H7 (cell line): ENCODE measurements around the gene SHANK2. TPM values are rescaled to one million over a fixed set of nuclear protein-coding genes. Genes with fewer than 3 reads are reported as not detected.
A peak's percentile ranks its signal among the peaks of the same experiment; 100 is the strongest.

Source experiments
- DNase-seq: peaks from one replicate; pipeline ENCODE4 v3.0.0; 2012
- H3K27me3 ChIP-seq: 2 replicates; pipeline ENCODE4 v1.6.0; 2011; ENCODE audit warnings: mild to moderate bottlenecking, low read length; ENCODE audit not compliant: control insufficient read depth, insufficient read depth
- H3K36me3 ChIP-seq: replicated peaks from 2 replicates; pipeline ENCODE4 v1.5.1; 2011; ENCODE audit warnings: low read length; ENCODE audit not compliant: control insufficient read depth, insufficient read depth
- H3K4me3 ChIP-seq: 2 replicates; pipeline ENCODE4 v1.5.1; 2011; ENCODE audit warnings: low read depth, mild to moderate bottlenecking, control low read depth, low read length, moderate library complexity; ENCODE audit not compliant: insufficient read depth
- total RNA-seq: library from RNA; depleted of rRNA; stranded (reverse); fragments of >200 nt; shearing (Covaris generic); gene quantifications from 2 replicates; pipeline ENCODE4 v1.2.3, GENCODE V29; 2014; rRNA removed

SHANK2 gene
- total RNA-seq, 1 experiment from 2014 or later, result 9.7 TPM

- no peaks in the 10 kb centered on the region for H3K27me3 ChIP-seq
- no peak for DNase-seq
- H3K4me3 ChIP-seq, result no peak overlapping the region
- H3K36me3 ChIP-seq, result no peaks in the 10 kb centered on the region
Observed at GRCh38 chr11:71209656-71210055, 42.7 kb downstream of the SHANK2 start.

- no peak for DNase-seq
- H3K27me3 ChIP-seq, result no peaks in the 10 kb centered on the region
- H3K36me3 ChIP-seq, result no peaks in the 10 kb centered on the region
- no peak overlapping the region for H3K4me3 ChIP-seq
Observed at GRCh38 chr11:71209181-71209580, 43.2 kb downstream of the SHANK2 start.

GRCh38 chr11:71208011-71208774, 44.2 kb downstream of the SHANK2 start:
- Histone ChIP-seq H3K27me3 (no peaks in the 10 kb centered on the region), H3K4me3 (no peak overlapping the region), H3K36me3 (no peaks in the 10 kb centered on the region)
- no peak for DNase-seq

GRCh38 chr11:71207563-71207962, 44.8 kb downstream of the SHANK2 start:
- no peaks in the 10 kb centered on the region for H3K36me3 ChIP-seq

GRCh38 chr11:71206186-71206585, 46.2 kb downstream of the SHANK2 start:
- peak; percentile 63 for DNase-seq
- H3K27me3 ChIP-seq, result no peaks in the 10 kb centered on the region
- H3K4me3 ChIP-seq, result no peak overlapping the region
- H3K36me3 ChIP-seq, result no peaks in the 10 kb centered on the region

More at GRCh38 chr11:71207563-71207962, 44.8 kb downstream of the SHANK2 start:
- Histone ChIP-seq H3K27me3 (no peaks in the 10 kb centered on the region), H3K4me3 (no peak overlapping the region)
- DNase-seq, result no peak

GRCh38 chr11:71204748-71205664, 47.4 kb downstream of the SHANK2 start:
- DNase-seq, result peak; percentile 55
- H3K4me3 ChIP-seq, result no peak overlapping the region
- no peaks in the 10 kb centered on the region for H3K27me3 ChIP-seq
- H3K36me3 ChIP-seq, result no peaks in the 10 kb centered on the region

GRCh38 chr11:71204294-71204693, 48.1 kb downstream of the SHANK2 start:
- no peaks in the 10 kb centered on the region for H3K27me3 ChIP-seq

GRCh38 chr11:71203681-71204080, 48.7 kb downstream of the SHANK2 start:
- no peaks in the 10 kb centered on the region for H3K36me3 ChIP-seq

More at GRCh38 chr11:71204294-71204693, 48.1 kb downstream of the SHANK2 start:
- H3K36me3 ChIP-seq, result no peaks in the 10 kb centered on the region
- H3K4me3 ChIP-seq, result no peak overlapping the region
- DNase-seq, result peak; percentile 49

GRCh38 chr11:71202966-71203365, 49.4 kb downstream of the SHANK2 start:
- no peaks in the 10 kb centered on the region for H3K36me3 ChIP-seq
- no peak overlapping the region for H3K4me3 ChIP-seq
- no peaks in the 10 kb centered on the region for H3K27me3 ChIP-seq
- DNase-seq, result no peak

More at GRCh38 chr11:71203681-71204080, 48.7 kb downstream of the SHANK2 start:
- no peaks in the 10 kb centered on the region for H3K27me3 ChIP-seq
- no peak overlapping the region for H3K4me3 ChIP-seq
- DNase-seq, result no peak

- DNase-seq, result no peak
- Histone ChIP-seq H3K4me3 (no peak overlapping the region), H3K27me3 (no peaks in the 10 kb centered on the region), H3K36me3 (no peaks in the 10 kb centered on the region)
Observed at GRCh38 chr11:71202598-71202944, 49.8 kb downstream of the SHANK2 start.

Other genes with a start within 250 kb of the SHANK2 start
- gene DHCR7, start 195.8 kb upstream of the SHANK2 start, total RNA-seq, result 123 and 143 TPM in 2 replicates
- gene NADSYN1, start 200.6 kb upstream of the SHANK2 start, total RNA-seq, result 34.9 and 46.8 TPM in 2 replicates